OCI-LY1 (cell line): ENCODE measurements around the gene QPCT.

Experiments used
- EZH2 ChIP-seq: fragments of 200-600 bp; sonication (generic), shearing (Covaris generic); IDR thresholded peaks from 2 replicates; pipeline ENCODE4 v1.8.0; 2017; ENCODE audit warnings: borderline replicate concordance, mixed run types, mild to moderate bottlenecking, antibody characterized with exemption, low read length, moderate library complexity, mixed read lengths
- TF ChIP-seq, protein P1 (sequence below): fragments of 200-600 bp; sonication (generic), shearing (Covaris generic); IDR thresholded peaks from 2 replicates; pipeline ENCODE4 v1.5.1; 2017; ENCODE audit warnings: mild to moderate bottlenecking, antibody characterized with exemption, low read length, moderate library complexity, mixed read lengths

DNA sequence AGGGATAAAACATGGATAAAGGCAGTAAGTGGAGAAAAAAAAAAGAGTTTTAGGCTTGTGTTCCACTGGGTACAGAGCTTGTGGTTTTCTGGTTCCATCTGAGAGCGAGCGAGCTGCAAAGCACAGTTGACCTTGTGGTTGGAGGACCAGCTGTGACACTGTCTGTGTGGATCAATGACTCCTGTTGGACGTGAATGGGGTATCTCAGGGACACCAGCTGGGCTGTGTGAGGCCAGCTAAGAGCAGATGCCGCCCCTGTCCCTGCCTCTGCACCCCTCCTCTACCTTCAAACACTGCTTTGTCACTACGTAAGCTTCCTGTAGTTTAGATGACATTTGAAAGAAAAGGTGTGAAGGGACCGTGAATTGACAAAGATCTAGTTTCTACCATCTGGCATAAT, 67.8 kb downstream of the QPCT start:
- TF ChIP-seq, protein P1, sequence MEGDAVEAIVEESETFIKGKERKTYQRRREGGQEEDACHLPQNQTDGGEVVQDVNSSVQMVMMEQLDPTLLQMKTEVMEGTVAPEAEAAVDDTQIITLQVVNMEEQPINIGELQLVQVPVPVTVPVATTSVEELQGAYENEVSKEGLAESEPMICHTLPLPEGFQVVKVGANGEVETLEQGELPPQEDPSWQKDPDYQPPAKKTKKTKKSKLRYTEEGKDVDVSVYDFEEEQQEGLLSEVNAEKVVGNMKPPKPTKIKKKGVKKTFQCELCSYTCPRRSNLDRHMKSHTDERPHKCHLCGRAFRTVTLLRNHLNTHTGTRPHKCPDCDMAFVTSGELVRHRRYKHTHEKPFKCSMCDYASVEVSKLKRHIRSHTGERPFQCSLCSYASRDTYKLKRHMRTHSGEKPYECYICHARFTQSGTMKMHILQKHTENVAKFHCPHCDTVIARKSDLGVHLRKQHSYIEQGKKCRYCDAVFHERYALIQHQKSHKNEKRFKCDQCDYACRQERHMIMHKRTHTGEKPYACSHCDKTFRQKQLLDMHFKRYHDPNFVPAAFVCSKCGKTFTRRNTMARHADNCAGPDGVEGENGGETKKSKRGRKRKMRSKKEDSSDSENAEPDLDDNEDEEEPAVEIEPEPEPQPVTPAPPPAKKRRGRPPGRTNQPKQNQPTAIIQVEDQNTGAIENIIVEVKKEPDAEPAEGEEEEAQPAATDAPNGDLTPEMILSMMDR, result no peak
- no peak for TF ChIP-seq EZH2
